B cell (primary cell): ENCODE measurements around the gene BFSP1. TPM values are rescaled to one million over a fixed set of nuclear protein-coding genes. Genes with fewer than 3 reads are reported as not detected.

Source experiments
- ATAC-seq: fragments of 200-7000 bp; cut with Tn5 transposase; one replicate; pipeline ENCODE4 v1.10.0; 2021; ENCODE audit warnings: low read depth, mild to moderate bottlenecking, moderate number of reproducible peaks, moderate library complexity
- CTCF ChIA-PET: fragments of 350-600 bp; sonication (Branson Sonifier 250); formaldehyde crosslinking; loops from one replicate; lab custom pipeline; 2021; ENCODE audit warnings: antibody characterized with exemption, inconsistent platforms; lab: Charles Lee
- POLR2A ChIA-PET: fragments of 350-600 bp; sonication (Branson Sonifier 250); formaldehyde crosslinking; loops from one replicate; lab custom pipeline; 2021; ENCODE audit warnings: antibody characterized with exemption; lab: Charles Lee
- DNase-seq: peaks from one replicate; pipeline ENCODE4 v3.0.0; 2013
- H2AFZ ChIP-seq: 2 replicates; pipeline ENCODE4 v1.6.1; 2012; ENCODE audit warnings: mild to moderate bottlenecking, low read depth, low read length; ENCODE audit not compliant: insufficient read depth, poor library complexity, severe bottlenecking
- H3K27ac ChIP-seq, 2 donors: 1 replicate in 1 of 2; 2 replicates in 1 of 2; pipeline ENCODE4 v1.5.1; 2012 to 2013; ENCODE audit warnings: low read length in 2 of 2, mild to moderate bottlenecking in 2 of 2, moderate library complexity in 1 of 2
- H3K27me3 ChIP-seq, 4 experiments: fragments of 200-600 bp in 1 of 4; sonication (generic) in 1 of 4; replicated peaks in 1 of 4; 1 replicate in 2 of 4; 2 replicates in 2 of 4; pipeline versions ENCODE4 v1.6.1 to v1.7.0; 2013 to 2016; ENCODE audit warnings: low read length in 3 of 4, mild to moderate bottlenecking in 2 of 4, mixed read lengths in 1 of 4, moderate library complexity in 1 of 4; ENCODE audit not compliant: insufficient read depth in 4 of 4, control insufficient read depth in 3 of 4; ENCODE audit errors: control extremely low read depth in 1 of 4
- H3K36me3 ChIP-seq, 2 experiments: replicated peaks in 1 of 2; 1 replicate in 1 of 2; 2 replicates in 1 of 2; pipeline versions ENCODE4 v1.6.1 to v1.7.1; 2013; ENCODE audit warnings: low read length in 1 of 2; ENCODE audit not compliant: insufficient read depth in 2 of 2, control insufficient read depth in 1 of 2; ENCODE audit errors: control extremely low read depth in 1 of 2, extremely low read depth in 1 of 2
- H3K4me1 ChIP-seq, 2 donors: fragments of 200-600 bp in 1 of 2; sonication (generic) in 1 of 2; 1 replicate in 1 of 2; 2 replicates in 1 of 2; pipeline versions ENCODE4 v1.5.1 to v1.6.1; 2013 to 2017; ENCODE audit warnings: low read length in 2 of 2; ENCODE audit not compliant: control insufficient read depth in 2 of 2, insufficient read depth in 2 of 2
- H3K4me2 ChIP-seq: replicated peaks from 2 replicates; pipeline ENCODE3; 2012; ENCODE audit warnings: mild to moderate bottlenecking, low read depth, low read length; ENCODE audit not compliant: poor library complexity, severe bottlenecking
- H3K4me3 ChIP-seq, 5 experiments: fragments of 200-600 bp in 1 of 5; sonication (generic) in 1 of 5; 1 replicate in 3 of 5; 2 replicates in 2 of 5; pipeline versions ENCODE4 v1.5.1 to v1.7.0; 2011 to 2016; ENCODE audit warnings: low read length in 4 of 5, mild to moderate bottlenecking in 4 of 5, low read depth in 2 of 5, control low read depth in 1 of 5, moderate library complexity in 1 of 5; ENCODE audit not compliant: insufficient read depth in 1 of 5; ENCODE audit errors: control extremely low read depth in 1 of 5, extremely low read depth in 1 of 5
- H3K79me2 ChIP-seq: fragments of 200-600 bp; sonication (generic); one replicate; pipeline ENCODE4 v1.6.0; 2016; ENCODE audit warnings: low read length; ENCODE audit not compliant: control insufficient read depth, insufficient read depth
- H3K9ac ChIP-seq: fragments of 200-600 bp; sonication (generic); 2 replicates; pipeline ENCODE4 v1.6.1; 2017; ENCODE audit warnings: mild to moderate bottlenecking, low read length, moderate library complexity
- H3K9me3 ChIP-seq, 3 donors: one replicate each; pipeline versions ENCODE4 v1.6.1 to v1.7.1; 2013; ENCODE audit warnings: low read length in 2 of 3; ENCODE audit not compliant: control insufficient read depth in 2 of 3, insufficient read depth in 1 of 3; ENCODE audit errors: control extremely low read depth in 1 of 3
- H4K20me1 ChIP-seq: 2 replicates; pipeline ENCODE4 v1.6.0; 2012; ENCODE audit warnings: mild to moderate bottlenecking, low read length; ENCODE audit not compliant: insufficient read depth, control insufficient read depth, poor library complexity, severe bottlenecking
- H3K27ac Mint-ChIP-seq: one replicate; pipeline ENCODE4 v1.8.0; 2021; ENCODE audit warnings: mixed read lengths
- H3K27me3 Mint-ChIP-seq: one replicate; pipeline ENCODE4 v1.8.0; 2021; ENCODE audit warnings: mixed read lengths
- H3K4me1 Mint-ChIP-seq: one replicate; pipeline ENCODE4 v1.8.0; 2021; ENCODE audit warnings: mixed read lengths
- H3K4me3 Mint-ChIP-seq: one replicate; pipeline ENCODE4 v1.8.0; 2021; ENCODE audit warnings: mixed read lengths
- H3K9me3 Mint-ChIP-seq: one replicate; pipeline ENCODE4 v1.8.0; 2022; ENCODE audit warnings: mixed read lengths; ENCODE audit not compliant: insufficient read depth
- EZH2 ChIP-seq: IDR thresholded peaks from 2 replicates; pipeline ENCODE4 v1.6.1; 2012; ENCODE audit warnings: borderline replicate concordance, low read depth, mild to moderate bottlenecking, moderate library complexity, low read length; ENCODE audit not compliant: insufficient read depth, poor library complexity, severe bottlenecking
- WGBS: methylation state at CpG from one replicate; pipeline ENCODE4 v1.1.5; 2013; ENCODE audit warnings: missing lambda C conversion rate; ENCODE audit not compliant: insufficient coverage; 5-methylcytosine and 5-hydroxymethylcytosine counted together
- intact Hi-C: fragments of 100-400 bp; cut with micrococcal nuclease; formaldehyde crosslinking; loops from one replicate; pipeline ENCODE4 v1.10.0; 2022
- polyA plus RNA-seq: library from polyadenylated mRNA; depleted of rRNA; stranded (reverse); fragments of >200 nt; gene quantifications from 2 replicates; pipeline ENCODE4 v1.2.3, GENCODE V29; 2012
- total RNA-seq, 2 donors: library from RNA; stranded (reverse); fragments of 120-200 nt in 1 of 2; gene quantifications; 1 replicate in 1 of 2; 2 replicates in 1 of 2; pipeline versions ENCODE4 v1.2.3 to v1.2.4, GENCODE V29; 2013 to 2022
- TF ChIP-seq, protein P1 (sequence below): fragments of 200-600 bp; IDR thresholded peaks from one replicate; pipeline ENCODE4 v1.8.0; 2022; ENCODE audit warnings: antibody characterized with exemption, mild to moderate bottlenecking

BFSP1 gene
- total and polyA plus RNA-seq, 2 donors (not counting 1 experiment from before 2014, with no cell fraction given), result not detected

DNA sequence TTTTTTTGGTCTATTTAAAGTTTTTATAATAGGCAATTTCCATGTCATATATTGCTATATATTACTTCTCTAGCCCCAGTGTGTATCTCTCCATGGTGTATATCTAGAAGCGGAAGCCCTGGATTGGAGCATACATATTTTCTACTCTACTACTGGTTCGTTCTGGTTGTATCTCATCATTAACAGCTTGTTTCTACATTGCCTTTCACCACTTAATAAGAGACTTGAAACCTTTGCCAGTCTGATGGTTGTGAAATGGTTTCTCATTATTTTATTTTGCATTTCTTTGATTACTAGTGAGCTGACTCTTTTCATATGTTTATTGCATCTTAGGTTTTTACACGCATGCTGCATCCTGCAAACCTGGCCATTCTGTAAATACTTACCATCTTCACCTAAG, 42.3 kb upstream of the BFSP1 start:
- Histone ChIP-seq H3K4me2 (no peak overlapping the region), H3K4me3 (no peak overlapping the region), H3K36me3 (no peaks in the 10 kb centered on the region), H3K27ac (no peak overlapping the region), H3K9me3 (no peaks in the 10 kb centered on the region), H3K79me2 (peaks cover 39% of the 10 kb centered on the region), H3K4me1 (peaks cover 11 to 14% of the 10 kb centered on the region in 2 donors), H3K27me3 (peaks cover 0 to 7% (median 0%) of the 10 kb centered on the region in 4 experiments), H3K9ac (no peak overlapping the region), H2AFZ (no peak overlapping the region), H4K20me1 (no peaks in the 10 kb centered on the region)
- H3K27ac Mint-ChIP-seq, result no peak overlapping the region
- TF ChIP-seq, protein P1, sequence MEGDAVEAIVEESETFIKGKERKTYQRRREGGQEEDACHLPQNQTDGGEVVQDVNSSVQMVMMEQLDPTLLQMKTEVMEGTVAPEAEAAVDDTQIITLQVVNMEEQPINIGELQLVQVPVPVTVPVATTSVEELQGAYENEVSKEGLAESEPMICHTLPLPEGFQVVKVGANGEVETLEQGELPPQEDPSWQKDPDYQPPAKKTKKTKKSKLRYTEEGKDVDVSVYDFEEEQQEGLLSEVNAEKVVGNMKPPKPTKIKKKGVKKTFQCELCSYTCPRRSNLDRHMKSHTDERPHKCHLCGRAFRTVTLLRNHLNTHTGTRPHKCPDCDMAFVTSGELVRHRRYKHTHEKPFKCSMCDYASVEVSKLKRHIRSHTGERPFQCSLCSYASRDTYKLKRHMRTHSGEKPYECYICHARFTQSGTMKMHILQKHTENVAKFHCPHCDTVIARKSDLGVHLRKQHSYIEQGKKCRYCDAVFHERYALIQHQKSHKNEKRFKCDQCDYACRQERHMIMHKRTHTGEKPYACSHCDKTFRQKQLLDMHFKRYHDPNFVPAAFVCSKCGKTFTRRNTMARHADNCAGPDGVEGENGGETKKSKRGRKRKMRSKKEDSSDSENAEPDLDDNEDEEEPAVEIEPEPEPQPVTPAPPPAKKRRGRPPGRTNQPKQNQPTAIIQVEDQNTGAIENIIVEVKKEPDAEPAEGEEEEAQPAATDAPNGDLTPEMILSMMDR, result no peak
- no peak for TF ChIP-seq EZH2
- WGBS, result no CpG with 5 or more reads among the region's 3 CpGs
- no peak for ATAC-seq
- POLR2A ChIA-PET, result no interaction called here
- CTCF ChIA-PET, result interaction anchor here (0.6 kb wide), 1 partner anchor 357 kb away, joined by 3 read pairs; no protein-coding TSS in a partner anchor
- H3K9me3 Mint-ChIP-seq, result no peaks in the 10 kb centered on the region
- H3K27me3 Mint-ChIP-seq, result no peaks in the 10 kb centered on the region
- intact Hi-C loops, result no loop called here
- H3K4me3 Mint-ChIP-seq, result no peak overlapping the region
- DNase-seq, result no peak
- peaks cover 19% of the 10 kb centered on the region for H3K4me1 Mint-ChIP-seq

- no CpG with 5 or more reads among the region's 7 CpGs for WGBS
- peaks cover 0 to 12% (median 2%) of the 10 kb centered on the region in 4 experiments for H3K27me3 ChIP-seq
- H3K9me3 ChIP-seq, result no peaks in the 10 kb centered on the region
- Mint-ChIP-seq H3K4me1 (peaks cover 20% of the 10 kb centered on the region), H3K27me3 (peaks cover 4% of the 10 kb centered on the region), H3K9me3 (no peaks in the 10 kb centered on the region), H3K27ac (no peak overlapping the region), H3K4me3 (no peak overlapping the region)
- H3K9ac ChIP-seq, result no peak overlapping the region
- H3K4me3 ChIP-seq, result no peak overlapping the region
- H3K4me1 ChIP-seq, result peaks cover 11 to 14% of the 10 kb centered on the region in 2 donors
- no peak overlapping the region for H2AFZ ChIP-seq
- H3K27ac ChIP-seq, result no peak overlapping the region
- no peak overlapping the region for H3K4me2 ChIP-seq
- no peaks in the 10 kb centered on the region for H3K36me3 ChIP-seq
- intact Hi-C loops, result no loop called here
- POLR2A ChIA-PET, result no interaction called here
- ATAC-seq, result no peak
- CTCF ChIA-PET, result interaction anchor here (0.7 to 2.0 kb wide), 3 partner anchors 35 to 326 kb away, joined by 3 to 8 read pairs (median 4); no protein-coding TSS in a partner anchor
- TF ChIP-seq EZH2, result no peak
- DNase-seq, result no peak
- no peaks in the 10 kb centered on the region for H4K20me1 ChIP-seq
- H3K79me2 ChIP-seq, result peaks cover 34% of the 10 kb centered on the region
Measured at GRCh38 chr20:17572034-17572638, 41.0 kb upstream of the BFSP1 start.
